ENCODE results near the gene CDH20.

CDH20 gene

DNA sequence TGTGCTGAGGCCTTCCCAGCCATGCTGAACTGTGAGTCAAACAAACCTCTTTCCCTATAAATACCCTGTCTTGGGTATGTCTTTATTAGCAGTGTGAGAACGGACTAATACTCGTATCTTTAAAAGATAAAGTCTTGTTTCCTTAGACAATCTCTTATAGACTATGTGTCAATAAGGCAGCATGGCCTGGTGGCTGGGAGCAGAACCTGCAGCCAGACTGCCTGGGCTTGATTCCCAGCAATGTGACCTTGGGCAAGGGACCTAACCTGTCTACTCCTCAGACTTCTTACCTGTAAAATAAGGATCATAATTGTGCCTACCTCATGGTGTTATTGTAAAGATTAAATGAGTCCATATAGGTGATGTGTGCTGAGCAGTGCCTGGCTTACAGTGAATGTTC, 198.7 kb downstream of the CDH20 start:
- DNase-seq: no peak
- TF ChIP-seq, protein P1, sequence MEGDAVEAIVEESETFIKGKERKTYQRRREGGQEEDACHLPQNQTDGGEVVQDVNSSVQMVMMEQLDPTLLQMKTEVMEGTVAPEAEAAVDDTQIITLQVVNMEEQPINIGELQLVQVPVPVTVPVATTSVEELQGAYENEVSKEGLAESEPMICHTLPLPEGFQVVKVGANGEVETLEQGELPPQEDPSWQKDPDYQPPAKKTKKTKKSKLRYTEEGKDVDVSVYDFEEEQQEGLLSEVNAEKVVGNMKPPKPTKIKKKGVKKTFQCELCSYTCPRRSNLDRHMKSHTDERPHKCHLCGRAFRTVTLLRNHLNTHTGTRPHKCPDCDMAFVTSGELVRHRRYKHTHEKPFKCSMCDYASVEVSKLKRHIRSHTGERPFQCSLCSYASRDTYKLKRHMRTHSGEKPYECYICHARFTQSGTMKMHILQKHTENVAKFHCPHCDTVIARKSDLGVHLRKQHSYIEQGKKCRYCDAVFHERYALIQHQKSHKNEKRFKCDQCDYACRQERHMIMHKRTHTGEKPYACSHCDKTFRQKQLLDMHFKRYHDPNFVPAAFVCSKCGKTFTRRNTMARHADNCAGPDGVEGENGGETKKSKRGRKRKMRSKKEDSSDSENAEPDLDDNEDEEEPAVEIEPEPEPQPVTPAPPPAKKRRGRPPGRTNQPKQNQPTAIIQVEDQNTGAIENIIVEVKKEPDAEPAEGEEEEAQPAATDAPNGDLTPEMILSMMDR (IDR thresholded peaks at IDR 0.05; ENCODE audit: low read depth, low read length, missing control alignments): no peak
- in situ Hi-C loops (cut with HindIII; ENCODE audit: low pct_ligation_motif_present, low sequenced_read_pairs): no loop called here

DNA sequence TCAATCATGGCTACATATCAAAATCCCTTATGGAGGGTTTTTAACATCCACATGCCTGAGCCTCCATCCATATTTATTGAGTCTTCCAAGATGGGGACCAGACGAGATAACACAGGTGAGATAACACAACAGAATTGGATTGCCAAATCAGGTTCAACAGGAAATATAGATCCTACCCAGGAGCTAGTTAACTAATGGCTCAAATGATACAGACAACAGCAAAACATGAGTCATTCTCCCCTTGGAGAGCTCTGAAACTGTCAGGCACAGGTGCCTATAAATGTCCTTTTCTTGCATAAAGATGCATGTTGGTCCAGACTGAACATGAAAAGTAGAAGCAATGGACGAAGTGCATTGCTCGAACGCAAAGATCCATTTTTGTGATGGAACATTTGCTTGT, 202.2 kb downstream of the CDH20 start:
- TF ChIP-seq, protein P1 (IDR thresholded peaks at IDR 0.05; ENCODE audit: low read depth, low read length, missing control alignments): no peak
- H3K36me3 ChIP-seq (replicated peaks): no peaks in the 10 kb centered on the region
- DNase-seq: no peak
- no peak overlapping the region for H3K27ac ChIP-seq
- in situ Hi-C loops (cut with HindIII; ENCODE audit: low pct_ligation_motif_present, low sequenced_read_pairs): no loop called here
- H3K27me3 ChIP-seq (replicated peaks): no peaks in the 10 kb centered on the region
- H3K4me3 ChIP-seq (ENCODE audit: low read depth, low read length): no peak overlapping the region

More for the DNA sequence above, 198.7 kb downstream of the CDH20 start:
- H3K4me3 ChIP-seq (ENCODE audit: low read depth, low read length): no peak overlapping the region
- H3K36me3 ChIP-seq (replicated peaks): no peaks in the 10 kb centered on the region
- H3K27ac ChIP-seq: no peak overlapping the region
- no peaks in the 10 kb centered on the region for H3K27me3 ChIP-seq (replicated peaks)

DNA sequence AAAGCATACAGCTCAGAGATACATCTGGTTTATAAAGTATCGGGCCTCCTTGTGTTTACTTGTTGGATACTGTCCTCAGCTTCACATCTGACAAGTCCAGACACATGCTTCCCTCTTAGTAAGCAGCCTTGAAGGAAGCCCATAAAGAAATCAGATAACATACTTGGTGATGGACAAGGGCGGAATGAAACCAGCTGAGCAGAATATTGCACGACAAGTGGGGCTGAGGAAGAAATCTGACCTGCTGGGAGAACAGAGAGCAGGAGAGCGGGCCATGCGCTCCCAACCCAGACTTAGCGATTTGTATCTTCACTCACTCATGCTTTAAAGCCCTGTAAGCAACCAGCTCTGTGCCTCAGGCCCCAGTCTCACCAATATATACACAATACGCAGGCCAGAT, 208.4 kb downstream of the CDH20 start:
- TF ChIP-seq, protein P1 (IDR thresholded peaks at IDR 0.05; ENCODE audit: low read depth, low read length, missing control alignments): no peak
- Histone ChIP-seq H3K4me3 (ENCODE audit: low read depth, low read length) (no peak overlapping the region), H3K27me3 (replicated peaks) (no peaks in the 10 kb centered on the region), H3K27ac (no peak overlapping the region), H3K36me3 (replicated peaks) (no peaks in the 10 kb centered on the region)
- DNase-seq: no peak
- in situ Hi-C loops (cut with HindIII; ENCODE audit: low pct_ligation_motif_present, low sequenced_read_pairs): no loop called here

DNA sequence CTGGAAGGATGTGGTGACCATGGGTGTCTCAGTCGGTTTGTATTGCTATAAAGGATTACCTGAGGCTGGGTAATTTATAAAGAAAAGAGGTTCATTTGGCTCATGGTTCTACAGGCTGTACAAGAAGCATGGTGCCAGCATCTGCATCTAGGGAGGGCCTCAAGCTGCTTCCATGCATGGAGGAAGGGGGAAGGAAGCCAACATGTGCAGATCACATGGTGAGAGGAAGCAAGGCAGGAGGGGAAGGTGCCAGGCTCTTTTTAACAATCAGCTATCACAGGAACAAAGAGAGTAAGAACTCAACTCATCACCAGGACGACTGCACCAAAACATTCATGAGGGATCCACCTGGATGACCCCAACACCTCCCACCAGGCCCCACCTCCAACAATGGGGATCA, 209.4 kb downstream of the CDH20 start:
- DNase-seq: no peak
- H3K4me3 ChIP-seq (ENCODE audit: low read depth, low read length): no peak overlapping the region
- H3K36me3 ChIP-seq (replicated peaks): no peaks in the 10 kb centered on the region
- H3K27ac ChIP-seq: no peak overlapping the region
- in situ Hi-C loops (cut with HindIII; ENCODE audit: low pct_ligation_motif_present, low sequenced_read_pairs): no loop called here
- TF ChIP-seq, protein P1 (IDR thresholded peaks at IDR 0.05; ENCODE audit: low read depth, low read length, missing control alignments): no peak
- H3K27me3 ChIP-seq (replicated peaks): no peaks in the 10 kb centered on the region

DNA sequence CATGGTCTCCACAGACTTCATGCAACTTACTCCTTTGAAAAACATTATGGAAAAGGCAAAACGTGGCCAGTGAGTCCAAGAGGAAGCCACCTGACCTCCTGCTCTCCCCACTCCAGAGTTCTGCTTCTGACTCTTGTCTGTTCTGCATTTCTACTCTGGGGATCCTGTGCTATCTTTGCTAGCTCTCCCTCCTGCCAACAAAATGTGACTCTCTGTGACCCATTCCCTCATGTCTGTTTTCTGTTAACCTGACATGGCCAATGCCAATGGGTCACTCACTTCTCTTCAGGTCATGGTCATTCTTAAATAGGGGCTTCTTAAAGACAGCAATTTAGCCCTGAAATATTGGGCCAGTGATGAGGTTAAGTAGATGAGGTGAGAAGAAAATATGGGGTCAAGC, 210.3 kb downstream of the CDH20 start:
- no peak overlapping the region for H3K27ac ChIP-seq
- H3K4me3 ChIP-seq (ENCODE audit: low read depth, low read length): no peak overlapping the region
- no peaks in the 10 kb centered on the region for H3K36me3 ChIP-seq (replicated peaks)
- no peak for DNase-seq
- TF ChIP-seq, protein P1 (IDR thresholded peaks at IDR 0.05; ENCODE audit: low read depth, low read length, missing control alignments): no peak
- in situ Hi-C loops (cut with HindIII; ENCODE audit: low pct_ligation_motif_present, low sequenced_read_pairs): no loop called here
- H3K27me3 ChIP-seq (replicated peaks): no peaks in the 10 kb centered on the region

DNA sequence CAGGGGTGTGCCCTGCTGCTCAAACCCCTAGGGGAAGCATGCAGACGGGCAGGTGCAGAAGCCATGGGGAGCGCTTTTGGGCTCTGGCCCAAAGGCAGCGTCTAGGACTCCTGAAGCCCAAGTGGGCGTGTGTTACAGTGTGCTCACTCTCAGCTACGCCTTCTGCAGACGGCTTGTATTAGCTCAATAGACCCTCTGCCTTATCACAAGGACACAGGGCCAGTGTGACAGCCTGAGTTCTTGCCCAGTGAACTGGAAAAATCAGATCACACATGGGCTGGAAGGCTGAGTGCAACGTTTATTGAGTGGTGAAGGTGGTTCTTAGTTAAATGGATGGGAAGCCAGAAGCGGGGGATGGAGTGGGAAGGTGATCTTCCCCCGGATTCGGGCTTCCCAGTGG, 210.9 kb downstream of the CDH20 start:
- no peak for DNase-seq
- in situ Hi-C loops (cut with HindIII; ENCODE audit: low pct_ligation_motif_present, low sequenced_read_pairs): no loop called here
- Histone ChIP-seq H3K4me3 (ENCODE audit: low read depth, low read length) (no peak overlapping the region), H3K36me3 (replicated peaks) (no peaks in the 10 kb centered on the region), H3K27ac (no peak overlapping the region), H3K27me3 (replicated peaks) (no peaks in the 10 kb centered on the region)
- TF ChIP-seq, protein P1 (IDR thresholded peaks at IDR 0.05; ENCODE audit: low read depth, low read length, missing control alignments): no peak
